Stimulated activated CD8-positive, alpha-beta memory T cell treated with anti-CD3 and anti-CD28 coated beads, Interleukin-4, amount 100 ng/mL, for 1 hour (primary cell): ENCODE results near the gene TRIM39.
A peak's percentile ranks its signal among the peaks of the same experiment; 100 is the strongest.

ENCODE experiments used
- DNase-seq, 2 donors: peaks; one replicate each; pipeline ENCODE4 v3.0.0-alpha.2; 2020; ENCODE audit warnings: low read depth in 2 of 2, low spot score in 1 of 2

TRIM39 gene

GRCh38 chr6:30327232-30327746 is 562 bp downstream of the TRIM39 start:
- DNase-seq: no peak

DNA sequence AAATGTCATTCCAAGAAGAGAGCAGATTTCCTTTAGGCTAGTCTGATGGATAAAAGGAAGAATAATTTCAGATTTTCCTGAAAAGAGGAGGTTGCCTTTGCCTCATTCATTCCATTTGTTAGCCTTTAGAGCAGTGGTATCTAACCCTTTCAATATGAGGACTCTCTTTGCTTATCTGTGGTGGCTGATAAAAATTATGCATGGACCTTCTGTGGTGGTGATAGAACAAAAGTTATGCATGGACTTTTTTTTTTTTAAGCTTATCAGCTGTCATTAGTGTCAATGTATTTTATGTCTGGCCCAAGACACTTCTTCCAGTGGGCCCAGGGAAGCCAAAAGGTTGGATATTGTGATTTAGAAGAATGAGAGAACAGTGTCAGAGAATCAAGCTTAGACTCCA is 1.7 kb downstream of the TRIM39 start:
- no peak for DNase-seq

GRCh38 chr6:30329331-30329730 is 2.6 kb downstream of the TRIM39 start:
- no peak for DNase-seq

- DNase-seq: no peak
Measured at GRCh38 chr6:30331981-30332380, 5.3 kb downstream of the TRIM39 start.

DNA sequence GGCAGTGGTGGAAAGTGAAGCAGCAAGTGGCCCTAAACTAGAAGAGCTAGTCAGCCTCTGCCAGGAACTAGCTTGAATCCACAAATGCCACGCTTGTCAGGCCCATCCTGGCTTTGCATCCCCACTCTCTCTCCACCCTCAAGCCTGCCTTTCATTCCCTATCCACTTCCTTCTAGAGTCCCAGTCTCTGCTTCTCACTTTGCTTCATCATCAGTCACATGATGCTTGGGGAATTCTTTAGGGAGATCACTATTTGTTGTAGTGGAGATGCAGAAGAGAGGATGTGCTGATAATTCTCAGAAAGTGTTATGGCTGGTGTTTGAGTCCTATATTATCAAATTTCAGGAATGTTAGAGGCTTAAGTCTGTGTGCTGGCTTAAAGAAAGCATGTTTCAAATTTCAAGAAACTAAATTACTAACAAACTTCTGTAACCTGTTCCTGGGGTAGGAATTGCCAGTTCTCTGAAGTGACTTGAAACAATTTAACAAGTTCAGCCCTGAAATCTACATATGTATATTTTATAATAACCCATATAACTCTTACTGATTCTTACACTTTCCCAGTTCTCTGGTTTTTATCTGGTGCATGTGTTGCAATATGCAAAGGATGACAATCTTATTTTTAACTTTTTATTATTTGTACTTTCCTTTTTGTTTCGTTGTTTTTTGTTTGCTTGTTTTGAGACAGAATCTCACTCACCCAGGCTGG is 7.5 kb downstream of the TRIM39 start:
- no peak for DNase-seq

GRCh38 chr6:30340589-30341054 is 13.9 kb downstream of the TRIM39 start:
- DNase-seq: no peak

- no peak for DNase-seq
Measured at GRCh38 chr6:30341218-30341617, 14.5 kb downstream of the TRIM39 start.

DNA sequence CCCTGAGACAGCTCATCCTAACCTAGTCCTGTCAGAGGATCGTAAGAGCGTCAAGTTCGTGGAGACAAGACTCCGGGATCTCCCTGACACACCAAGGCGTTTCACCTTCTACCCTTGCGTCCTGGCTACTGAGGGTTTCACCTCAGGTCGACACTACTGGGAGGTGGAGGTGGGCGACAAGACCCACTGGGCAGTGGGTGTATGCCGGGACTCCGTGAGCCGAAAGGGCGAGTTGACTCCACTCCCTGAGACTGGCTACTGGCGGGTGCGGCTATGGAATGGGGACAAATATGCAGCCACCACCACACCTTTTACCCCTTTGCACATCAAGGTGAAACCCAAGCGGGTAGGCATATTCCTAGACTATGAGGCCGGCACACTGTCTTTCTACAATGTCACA is 15.0 kb downstream of the TRIM39 start:
- no peak for DNase-seq

DNA sequence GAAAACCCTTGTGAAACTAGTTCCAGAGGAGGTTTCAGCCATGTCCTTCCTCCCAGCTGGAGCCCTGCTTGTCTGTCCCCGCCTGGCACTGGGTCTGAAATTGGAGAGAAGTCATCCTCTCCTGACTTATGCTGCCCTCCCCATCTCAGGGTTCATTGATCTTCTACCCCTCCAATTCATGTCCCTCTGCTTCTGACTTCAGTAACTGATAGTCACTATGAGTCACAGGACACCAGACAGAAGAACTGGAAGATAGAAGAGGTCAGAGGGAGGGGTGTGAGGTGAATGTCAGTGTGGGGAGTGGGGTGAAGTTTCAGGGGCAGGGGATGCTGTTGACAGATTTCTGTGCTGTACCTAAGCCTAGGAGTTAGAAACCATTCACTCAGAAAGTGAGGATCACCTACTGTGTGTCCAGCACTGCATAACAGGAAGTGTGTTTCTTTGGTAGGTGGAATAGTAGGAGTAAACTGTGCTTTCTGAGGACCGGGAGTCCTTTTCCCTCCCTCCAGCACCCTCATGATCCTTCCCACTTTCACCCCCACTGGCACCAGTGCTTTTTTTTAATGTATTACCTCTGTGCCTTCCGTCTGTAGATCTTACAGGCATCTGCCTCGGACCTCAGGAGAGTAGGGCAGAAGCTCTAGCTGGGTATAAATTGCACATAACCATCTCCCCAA is 17.6 kb downstream of the TRIM39 start:
- no peak for DNase-seq

DNA sequence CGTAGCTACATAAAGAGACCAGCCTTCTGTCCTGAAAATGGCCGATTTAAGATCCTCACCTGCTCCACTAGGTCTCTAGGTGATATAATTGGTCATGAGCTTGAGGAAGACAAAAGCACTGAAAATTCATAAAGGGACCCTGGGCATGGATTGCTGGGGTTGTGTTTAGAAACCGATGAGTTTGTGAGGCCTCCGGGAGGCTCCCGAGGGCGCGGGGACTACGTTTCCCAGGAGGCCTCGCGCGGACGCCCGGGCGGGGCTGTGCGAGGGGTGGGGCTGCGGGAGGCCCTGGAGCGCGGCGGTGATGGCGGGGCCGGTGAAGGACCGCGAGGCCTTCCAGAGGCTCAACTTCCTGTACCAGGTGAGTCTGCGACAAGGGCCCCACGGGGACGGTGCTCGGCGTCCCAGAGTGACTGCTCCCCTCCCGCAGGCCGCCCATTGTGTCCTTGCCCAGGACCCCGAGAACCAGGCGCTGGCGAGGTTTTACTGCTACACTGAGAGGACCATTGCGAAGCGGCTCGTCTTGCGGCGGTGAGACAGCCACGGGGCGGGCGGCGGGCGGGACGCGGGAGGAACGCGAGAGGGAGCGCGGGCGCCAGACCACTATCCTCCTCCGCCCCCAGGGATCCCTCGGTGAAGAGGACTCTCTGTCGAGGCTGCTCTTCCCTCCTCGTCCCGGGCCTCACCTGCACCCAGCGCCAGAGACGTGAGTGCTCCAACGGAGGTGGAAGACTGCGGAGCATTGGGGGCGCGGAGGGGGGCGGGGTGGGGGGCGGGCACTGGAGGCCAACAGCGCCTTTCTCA is 18.3 kb downstream of the TRIM39 start, which contains the start of gene RPP21:
Gene RPP21, plus strand, starts transcription at position 289 of the 804 bp plus-strand sequence. Its CDS starts 16 bp downstream, at position 305.
- DNase-seq: peak; percentile 64 to 76

DNA sequence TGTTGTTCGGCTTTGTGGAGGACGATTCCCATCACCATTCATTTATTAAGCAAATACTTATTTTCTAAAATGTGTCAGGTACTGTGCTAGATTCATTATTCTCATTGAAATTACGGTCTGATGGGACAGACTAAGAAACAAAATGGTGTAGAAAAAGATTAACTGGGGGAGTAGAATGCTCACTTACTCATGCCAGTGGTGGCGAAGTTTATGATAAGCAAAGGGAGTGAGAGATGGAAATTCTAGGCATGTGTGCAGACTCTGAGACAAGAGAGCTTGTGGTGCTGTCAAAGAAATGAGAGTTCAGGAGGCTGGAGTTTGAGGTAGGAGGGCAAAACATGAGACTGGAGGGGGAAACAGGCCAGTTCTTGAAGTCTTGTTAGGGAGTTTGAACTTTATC is 19.1 kb downstream of the TRIM39 start:
- no peak for DNase-seq

DNA sequence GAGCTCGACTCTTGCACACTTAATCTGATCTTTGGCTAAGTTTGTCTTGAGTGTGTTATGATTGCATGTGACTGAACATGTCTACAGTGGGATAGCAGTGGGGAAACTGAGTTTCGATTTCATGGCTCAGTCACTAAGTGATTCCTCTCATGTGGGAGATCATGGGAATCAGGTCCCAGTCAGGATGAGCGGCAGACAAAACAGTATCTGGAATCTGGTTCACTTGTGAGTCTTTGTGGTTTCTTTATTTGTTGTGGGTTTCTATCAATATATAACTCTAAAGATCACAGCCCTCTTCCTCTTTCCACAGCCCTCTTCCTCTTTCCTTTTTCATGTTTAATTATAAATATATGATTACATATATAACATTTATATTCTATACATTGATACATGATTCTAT is 22.2 kb downstream of the TRIM39 start:
- DNase-seq: no peak

- DNase-seq: no peak
Measured at GRCh38 chr6:30349421-30350177, 22.9 kb downstream of the TRIM39 start.

DNA sequence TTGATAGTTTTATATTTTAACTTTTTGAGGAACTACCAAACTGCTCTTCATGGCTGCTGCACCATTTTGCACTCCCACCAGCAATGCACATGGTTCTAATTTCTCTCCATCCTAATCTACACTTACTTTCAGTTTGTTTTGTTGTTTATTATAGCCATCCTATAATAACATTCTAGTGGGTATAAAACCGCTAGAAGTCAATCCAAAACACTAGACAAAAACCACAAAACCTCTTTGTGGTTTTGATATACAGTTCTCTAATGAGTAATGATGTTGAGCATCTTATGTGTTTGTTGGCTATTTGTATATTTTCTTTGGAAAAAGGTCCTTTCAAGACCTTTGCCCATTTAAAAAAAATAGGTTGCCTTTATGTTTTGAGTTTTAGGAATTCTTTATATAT is 23.8 kb downstream of the TRIM39 start:
- no peak for DNase-seq

GRCh38 chr6:30352550-30352949 is 25.8 kb downstream of the TRIM39 start:
- no peak for DNase-seq

GRCh38 chr6:30355281-30355680 is 28.6 kb downstream of the TRIM39 start:
- DNase-seq: no peak

- no peak for DNase-seq
Measured at GRCh38 chr6:30356536-30356935, 29.8 kb downstream of the TRIM39 start.

- DNase-seq: peak in 1 of 2 donors; percentile 7
Measured at GRCh38 chr6:30357678-30358540, 31.2 kb downstream of the TRIM39 start.

GRCh38 chr6:30359276-30359675 is 32.5 kb downstream of the TRIM39 start:
- no peak for DNase-seq

DNA sequence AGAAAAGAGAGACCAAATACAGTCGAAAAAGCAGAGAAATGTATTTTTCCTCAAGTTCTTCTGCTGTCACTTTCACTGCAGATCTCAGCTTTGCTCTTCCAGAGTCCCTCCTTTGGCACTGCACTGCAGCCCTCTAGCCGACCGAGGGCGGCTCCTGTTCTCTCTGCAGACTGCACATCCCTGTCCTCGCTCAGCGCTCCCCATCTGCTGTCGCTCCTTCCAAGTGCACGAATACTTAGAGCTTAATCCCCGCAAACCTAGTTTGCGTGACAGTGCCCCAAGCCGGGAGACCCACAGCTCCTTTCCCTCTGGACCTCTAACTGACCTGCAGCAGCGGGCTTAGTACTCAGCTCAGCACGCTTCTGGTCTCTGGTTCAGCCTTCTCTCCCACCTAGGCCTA is 33.4 kb downstream of the TRIM39 start:
- no peak for DNase-seq
